Caki2 (cell line): ENCODE results near the gene HMGCS1. TPM values are rescaled to one million over a fixed set of nuclear protein-coding genes. Genes with fewer than 3 reads are reported as not detected.
A peak's percentile ranks its signal among the peaks of the same experiment; 100 is the strongest.
"Not testable (repeated sequence)": the region's sequence is repeated elsewhere in the genome, so short reads cannot be mapped to it uniquely, and the experiment has no call there.

Experiments used
- DNase-seq: peaks from one replicate; pipeline ENCODE4 v3.0.0-alpha.2; 2015; ENCODE audit warnings: low read depth
- in situ Hi-C: cut with HindIII; loops from 2 replicates; pipeline ENCODE4 v1.10.0; 2016; ENCODE audit warnings: low sequenced_read_pairs, low pct_unique_long_range_greater_than_20kb, mixed read lengths
- total RNA-seq: library from RNA; depleted of rRNA; stranded (reverse); fragments of >200 nt; shearing (Covaris generic); gene quantifications from 2 replicates; pipeline ENCODE4 v1.2.3, GENCODE V29; 2014; ENCODE audit warnings: low replicate concordance

HMGCS1 gene
- total RNA-seq, 1 experiment from 2014 or later = 16.3 TPM

DNA sequence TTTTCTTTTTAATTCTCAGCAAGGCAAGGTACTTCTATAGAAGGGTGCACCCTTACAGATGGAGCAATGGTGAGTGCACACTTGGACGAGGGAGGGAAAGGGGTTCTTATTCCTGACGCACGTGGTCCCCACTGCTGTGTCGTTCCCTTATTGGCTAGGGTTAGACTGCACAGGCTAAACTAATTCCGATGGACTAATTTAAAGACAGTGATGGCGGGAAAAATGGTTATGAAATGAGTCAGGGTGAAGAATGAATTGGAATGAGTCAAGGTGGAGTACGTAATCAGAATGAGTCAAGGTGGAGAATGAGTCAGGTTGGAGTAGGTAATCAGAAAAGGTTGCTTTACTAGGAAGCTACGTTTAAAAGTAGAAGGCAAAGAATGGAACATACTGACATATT lies 2.1 kb upstream of the HMGCS1 start:
- in situ Hi-C loops = loop anchor here (10.0 kb wide), 1 partner anchor 80 kb away; no protein-coding TSS in a partner anchor
- peak; percentile 68 for DNase-seq

DNA sequence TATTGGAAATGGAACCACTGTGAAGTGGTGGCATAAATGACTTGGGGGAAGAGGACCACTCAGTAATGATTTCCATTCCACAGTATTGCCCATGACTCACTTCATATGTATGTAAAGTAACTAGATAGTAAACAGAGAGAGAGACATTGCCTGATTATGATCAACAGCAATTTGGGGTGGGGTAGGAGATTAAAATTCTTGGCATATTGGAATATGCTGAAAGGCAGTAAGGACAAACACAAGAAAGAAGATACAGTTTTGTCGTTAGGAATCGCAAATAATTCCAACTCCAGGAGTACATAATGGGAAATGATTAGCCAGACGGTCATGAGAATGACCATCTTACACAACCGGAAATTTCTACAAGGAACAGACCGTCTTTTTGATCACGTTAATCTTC lies 1.5 kb upstream of the HMGCS1 start:
- peak; percentile 41 for DNase-seq
- in situ Hi-C loops = loop anchor here (10.0 kb wide), 1 partner anchor 80 kb away; no protein-coding TSS in a partner anchor

GRCh38 chr5:43313854-43314457 lies 744 bp upstream of the HMGCS1 start:
- DNase-seq = no peak
- in situ Hi-C loops = loop anchor here (10.0 kb wide), 1 partner anchor 79 kb away; no protein-coding TSS in a partner anchor

GRCh38 chr5:43312699-43313034 lies 545 bp downstream of the HMGCS1 start:
- in situ Hi-C loops = loop anchor here (10.0 kb wide), 1 partner anchor 78 kb away; no protein-coding TSS in a partner anchor
- no peak for DNase-seq

- DNase-seq = peak; percentile 8
- in situ Hi-C loops = loop anchor here (10.0 kb wide), 1 partner anchor 77 kb away; no protein-coding TSS in a partner anchor
Observed at GRCh38 chr5:43312076-43312661, 1.0 kb downstream of the HMGCS1 start.

DNA sequence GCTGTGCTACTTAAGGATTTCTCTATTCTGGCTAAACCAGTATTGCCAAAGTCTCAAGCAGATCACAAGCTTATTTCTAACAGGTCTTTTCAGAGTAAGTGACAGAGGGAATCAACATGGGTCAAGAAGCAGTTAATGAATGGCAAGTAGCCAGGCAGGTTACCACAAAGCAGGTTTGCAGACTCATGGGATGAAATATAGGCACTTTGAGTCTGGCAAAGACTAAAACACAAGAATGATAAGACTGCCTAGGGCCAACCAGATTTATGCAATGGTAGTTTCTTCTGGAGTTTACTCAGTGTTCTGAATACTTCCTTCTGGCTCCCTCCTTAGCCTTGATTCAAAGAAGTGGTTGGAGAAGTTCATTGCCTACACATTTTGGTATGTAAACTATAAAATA lies 3.6 kb downstream of the HMGCS1 start:
- in situ Hi-C loops = loop anchor here (10.0 kb wide), 1 partner anchor 75 kb away; no protein-coding TSS in a partner anchor
- peak; percentile 28 for DNase-seq

DNA sequence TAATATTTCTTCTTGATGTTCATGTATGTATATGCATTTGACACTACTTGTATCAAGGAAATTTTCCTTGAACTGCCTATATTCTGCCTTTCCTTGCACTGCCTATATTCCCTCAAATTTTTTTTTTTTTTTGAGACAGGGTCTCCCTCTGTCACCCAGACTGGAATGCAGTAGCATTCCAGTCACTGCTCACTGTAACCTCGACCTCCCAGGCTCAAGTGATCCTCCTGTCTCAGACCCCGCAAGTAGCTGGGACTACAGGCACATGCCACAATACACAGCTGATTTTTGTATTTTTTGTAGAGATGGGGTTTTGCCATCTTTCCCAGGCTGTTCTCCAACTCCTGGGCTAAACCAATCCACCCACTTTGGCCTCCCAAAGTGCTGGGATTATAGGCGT lies 4.1 kb downstream of the HMGCS1 start:
- no peak for DNase-seq
- in situ Hi-C loops = no loop called here

DNA sequence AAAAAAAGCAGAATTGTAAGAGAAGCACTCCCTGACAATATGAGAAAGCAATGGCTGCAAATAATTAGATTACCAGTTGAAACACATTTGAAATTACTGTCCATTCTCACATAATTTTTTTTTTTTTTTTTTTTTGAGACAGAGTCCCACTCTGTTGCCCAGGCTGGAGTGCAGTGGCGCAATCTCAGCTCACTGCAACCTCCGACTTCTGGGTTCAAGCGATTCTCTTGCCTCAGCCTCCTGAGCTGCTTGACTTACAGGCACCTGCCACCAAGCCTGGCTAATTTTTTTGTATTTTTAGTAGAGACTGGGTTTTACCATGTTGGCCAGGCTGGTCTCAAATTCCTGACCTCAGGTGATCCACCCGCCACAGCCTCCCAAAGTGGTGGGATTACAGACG lies 6.3 kb downstream of the HMGCS1 start:
- in situ Hi-C loops = not testable (repeated sequence)

GRCh38 chr5:43305948-43306565 lies 7.2 kb downstream of the HMGCS1 start:
- in situ Hi-C loops = no loop called here
- peak; percentile 48 for DNase-seq

More for the DNA sequence above, 6.3 kb downstream of the HMGCS1 start:
- DNase-seq = not testable (repeated sequence)

DNA sequence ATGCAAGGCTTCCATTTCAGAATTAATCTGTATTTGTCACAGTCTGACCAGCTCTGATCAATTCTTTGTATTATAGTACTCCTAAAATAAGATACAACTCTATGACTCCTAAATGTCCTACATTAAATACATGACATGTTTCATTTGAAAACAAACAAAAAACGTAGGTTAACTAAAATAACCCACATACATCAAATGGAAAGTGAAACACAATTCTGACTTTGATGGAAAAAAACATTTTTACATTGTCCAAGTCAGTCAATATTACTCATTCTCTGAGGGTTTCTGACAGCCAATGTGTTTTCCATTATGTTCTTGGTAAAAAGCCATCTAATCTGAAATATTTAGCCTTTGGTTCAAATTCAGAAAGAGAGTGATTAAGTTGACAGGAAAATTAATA lies 8.7 kb downstream of the HMGCS1 start:
- no peak for DNase-seq
- in situ Hi-C loops = no loop called here

DNA sequence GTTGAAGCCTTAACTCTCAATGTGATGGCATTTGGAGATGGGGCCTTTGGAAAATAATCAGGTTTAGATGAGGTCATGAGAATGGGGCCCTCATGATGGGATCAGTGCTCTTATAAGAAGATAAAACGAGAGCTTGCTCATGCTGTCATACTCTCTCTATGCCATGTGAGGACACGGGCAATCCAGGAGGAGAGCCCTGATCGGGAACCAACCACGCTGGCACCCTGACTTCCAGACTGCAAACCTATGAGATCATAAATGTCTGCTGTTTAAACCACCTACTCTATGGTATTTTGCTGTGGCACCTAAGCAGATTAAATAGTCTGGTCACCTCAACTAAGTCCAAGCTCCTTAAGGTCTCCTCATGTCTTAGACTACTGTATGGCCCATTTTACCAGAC lies 10.0 kb downstream of the HMGCS1 start:
- DNase-seq = no peak
- in situ Hi-C loops = no loop called here

GRCh38 chr5:43302481-43302880 lies 10.7 kb downstream of the HMGCS1 start:
- in situ Hi-C loops = no loop called here
- no peak for DNase-seq

DNA sequence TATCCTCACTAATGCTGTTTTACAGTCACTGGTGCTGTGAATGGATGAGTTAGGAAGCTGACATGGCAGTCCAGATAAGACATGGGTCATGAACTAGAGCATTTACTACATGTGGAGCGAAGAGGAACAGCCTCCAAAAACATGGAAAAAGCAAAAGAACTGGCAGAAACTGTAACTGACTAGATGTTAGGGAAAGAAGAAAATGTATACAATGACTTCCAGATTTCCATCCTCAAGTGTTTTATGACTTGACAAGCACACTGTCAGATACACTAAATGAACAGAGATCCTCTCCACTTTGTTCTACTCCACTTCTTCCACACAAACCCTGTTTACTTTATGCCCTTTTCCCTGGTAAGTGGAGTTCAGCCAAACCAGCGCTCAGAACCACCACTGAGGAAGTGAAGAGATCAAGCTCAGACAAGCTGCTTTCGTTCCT lies 11.5 kb downstream of the HMGCS1 start:
- no peak for DNase-seq
- in situ Hi-C loops = no loop called here

- in situ Hi-C loops = no loop called here
- no peak for DNase-seq
Observed at GRCh38 chr5:43300112-43300511, 13.1 kb downstream of the HMGCS1 start.

GRCh38 chr5:43298443-43298842 lies 14.8 kb downstream of the HMGCS1 start:
- DNase-seq = no peak
- in situ Hi-C loops = no loop called here

DNA sequence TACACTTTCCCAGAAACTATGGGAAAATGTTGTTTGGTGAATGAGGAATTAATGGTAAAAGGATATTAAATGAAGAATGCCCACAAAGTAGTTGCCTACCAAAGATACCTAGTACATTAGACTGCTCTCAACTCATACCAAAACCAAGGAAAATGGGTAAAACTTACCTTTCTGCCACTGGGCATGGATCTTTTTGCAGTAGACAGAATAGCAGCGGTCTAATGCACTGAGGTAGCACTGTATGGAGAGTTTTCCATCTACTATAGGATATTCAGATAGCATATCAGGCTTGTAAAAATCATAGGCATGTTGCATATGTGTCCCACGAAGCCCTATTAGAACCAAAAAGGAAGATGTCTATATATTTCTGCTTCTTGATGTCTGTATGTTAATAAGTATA lies 16.4 kb downstream of the HMGCS1 start:
- no peak for DNase-seq
- in situ Hi-C loops = no loop called here

DNA sequence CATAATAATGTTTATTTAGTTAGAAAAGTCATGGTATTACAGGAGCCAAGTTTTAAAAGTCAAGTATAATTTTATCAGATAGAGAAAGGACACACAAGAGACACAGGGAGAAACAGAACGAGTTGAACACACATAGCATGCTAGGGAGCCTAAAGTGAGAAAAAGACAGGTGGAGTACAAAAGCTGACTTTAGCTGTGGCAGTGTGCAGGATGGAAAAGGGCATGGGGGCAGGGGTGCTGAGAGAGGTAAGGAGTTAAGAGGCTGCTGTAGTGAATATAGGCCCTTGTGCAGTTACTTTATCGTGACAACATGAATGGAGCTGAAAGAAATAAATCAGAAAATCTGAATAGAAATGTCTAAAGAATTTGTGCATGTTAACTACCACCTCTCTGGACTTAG lies 18.0 kb downstream of the HMGCS1 start:
- in situ Hi-C loops = no loop called here
- DNase-seq = no peak

GRCh38 chr5:43294226-43294625 lies 19.0 kb downstream of the HMGCS1 start:
- in situ Hi-C loops = no loop called here
- peak; percentile 30 for DNase-seq

DNA sequence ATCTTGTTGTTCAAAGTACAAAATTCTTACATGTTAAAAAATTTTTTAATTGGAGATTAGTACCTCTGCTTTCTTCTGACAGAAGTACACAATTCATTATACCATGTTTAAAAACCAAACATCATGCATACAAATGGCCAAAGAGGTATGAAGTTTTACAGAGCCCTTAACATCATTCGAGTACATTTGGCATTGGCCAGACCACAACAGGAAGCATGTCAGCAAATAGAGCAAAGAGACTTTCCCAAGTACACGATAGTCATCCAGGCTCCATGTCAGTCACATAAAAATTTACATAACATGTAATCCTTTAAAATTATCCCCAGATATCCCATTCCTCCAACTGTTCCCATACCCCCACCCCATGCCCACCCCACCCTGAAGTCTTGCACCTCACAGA lies 22.5 kb downstream of the HMGCS1 start:
- in situ Hi-C loops = no loop called here
- no peak for DNase-seq
